IMR-90 (cell line): Measurements from ENCODE around the gene RNF166. TPM values are rescaled to one million over a fixed set of nuclear protein-coding genes. Genes with fewer than 3 reads are reported as not detected.

ENCODE experiments used
- ATAC-seq: fragments of 200-7000 bp; cut with Tn5 transposase; 2 replicates; pipeline ENCODE4 v1.9.1; 2020; ENCODE audit warnings: low read depth, mild to moderate bottlenecking, moderate library complexity
- BruUV-seq: library from RNA; stranded (reverse); fragments of 400-500 nt; replicated peaks from 2 replicates; lab custom pipeline; 2021; lab: Mats Ljungman, UMichigan
- CTCF ChIA-PET: fragments of 300-600 bp; formaldehyde crosslinking; extraction: SDS; loops from one replicate; lab custom pipeline; 2021; ENCODE audit warnings: antibody characterized with exemption; lab: Yijun Ruan, JAX
- POLR2A ChIA-PET: fragments of 300-600 bp; sonication (Branson Sonifier 250); formaldehyde crosslinking; loops from one replicate; lab custom pipeline; 2022; ENCODE audit warnings: antibody characterized with exemption; ENCODE audit not compliant: unreplicated experiment; lab: Charles Lee
- DNase-seq: peaks from one replicate; pipeline ENCODE4 v3.0.0; 2013
- H2AFZ ChIP-seq: replicated peaks from 2 replicates; pipeline ENCODE3; 2013; ENCODE audit warnings: low read length, mild to moderate bottlenecking; ENCODE audit not compliant: poor library complexity
- H2AK5ac ChIP-seq: 2 replicates; pipeline ENCODE4 v1.6.1; 2013; ENCODE audit warnings: low read depth, low read length, inconsistent platforms
- H2AK9ac ChIP-seq: replicated peaks from 2 replicates; pipeline ENCODE3; 2013; ENCODE audit warnings: mild to moderate bottlenecking, low read depth, low read length, moderate library complexity; ENCODE audit not compliant: poor library complexity
- H2BK120ac ChIP-seq: 2 replicates; pipeline ENCODE4 v1.6.1; 2013; ENCODE audit warnings: low read depth, low read length, inconsistent platforms
- H2BK15ac ChIP-seq: 3 replicates; pipeline ENCODE4 v1.6.1; 2013; ENCODE audit warnings: low read depth, low read length, inconsistent platforms
- H2BK20ac ChIP-seq: 2 replicates; pipeline ENCODE4 v1.6.1; 2013; ENCODE audit warnings: low read depth, mild to moderate bottlenecking, inconsistent platforms, low read length, moderate library complexity
- H2BK5ac ChIP-seq: 2 replicates; pipeline ENCODE4 v1.6.1; 2013; ENCODE audit warnings: mild to moderate bottlenecking, low read depth, low read length, inconsistent platforms; ENCODE audit not compliant: poor library complexity, severe bottlenecking
- H3K14ac ChIP-seq: replicated peaks from 2 replicates; pipeline ENCODE4 v1.6.1; 2013; ENCODE audit warnings: low read depth, low read length, inconsistent platforms
- H3K18ac ChIP-seq: 2 replicates; pipeline ENCODE4 v1.6.1; 2013; ENCODE audit warnings: low read depth, low read length, control low read depth
- H3K23ac ChIP-seq: 2 replicates; pipeline ENCODE4 v1.6.1; 2013; ENCODE audit warnings: low read depth, low read length, inconsistent platforms
- H3K27ac ChIP-seq: 2 replicates; pipeline ENCODE4 v1.5.1; 2013; ENCODE audit warnings: mild to moderate bottlenecking, control low read depth, low read length; ENCODE audit not compliant: insufficient read depth
- H3K27me3 ChIP-seq: 2 replicates; pipeline ENCODE4 v1.6.1; 2013; ENCODE audit warnings: low read length; ENCODE audit not compliant: control insufficient read depth, insufficient read depth
- H3K36me3 ChIP-seq: 2 replicates; pipeline ENCODE4 v1.6.1; 2013; ENCODE audit warnings: low read length, mixed read lengths; ENCODE audit not compliant: control insufficient read depth, insufficient read depth
- H3K4ac ChIP-seq: 2 replicates; pipeline ENCODE4 v1.6.1; 2013; ENCODE audit warnings: low read depth, low read length, inconsistent platforms
- H3K4me1 ChIP-seq: 2 replicates; pipeline ENCODE4 v1.6.1; 2013; ENCODE audit warnings: low read length, mixed read lengths; ENCODE audit not compliant: control insufficient read depth, insufficient read depth
- H3K4me2 ChIP-seq: 2 replicates; pipeline ENCODE4 v1.6.1; 2013; ENCODE audit warnings: low read depth, mild to moderate bottlenecking, control low read depth, low read length, moderate library complexity
- H3K4me3 ChIP-seq: 2 replicates; pipeline ENCODE4 v1.5.1; 2013; ENCODE audit warnings: low read depth, mild to moderate bottlenecking, control low read depth, low read length, moderate library complexity; ENCODE audit not compliant: insufficient read depth
- H3K56ac ChIP-seq: 2 replicates; pipeline ENCODE4 v1.6.1; 2013; ENCODE audit warnings: low read length, inconsistent platforms; ENCODE audit not compliant: insufficient read depth; ENCODE audit errors: extremely low read depth
- H3K79me1 ChIP-seq, 2 experiments: 2 replicates each; pipeline ENCODE4 v1.6.1; 2013; ENCODE audit warnings: low read length in 2 of 2, inconsistent platforms in 1 of 2, low read depth in 1 of 2
- H3K9ac ChIP-seq: 2 replicates; pipeline ENCODE4 v1.6.1; 2013; ENCODE audit warnings: low read depth, low read length, control low read depth
- H3K9me1 ChIP-seq: 2 replicates; pipeline ENCODE4 v1.6.1; 2013; ENCODE audit warnings: low read length, inconsistent platforms; ENCODE audit not compliant: insufficient read depth
- H3K9me3 ChIP-seq: 2 replicates; pipeline ENCODE4 v1.6.1; 2013; ENCODE audit warnings: low read length; ENCODE audit not compliant: control insufficient read depth, insufficient read depth
- H4K20me1 ChIP-seq: 2 replicates; pipeline ENCODE4 v1.6.1; 2013; ENCODE audit warnings: low read length, inconsistent platforms; ENCODE audit not compliant: insufficient read depth
- H4K5ac ChIP-seq: 2 replicates; pipeline ENCODE4 v1.6.1; 2013; ENCODE audit warnings: mild to moderate bottlenecking, low read depth, low read length, control low read depth
- H4K8ac ChIP-seq, 2 experiments: 2 replicates each; pipeline ENCODE4 v1.6.1; 2013; ENCODE audit warnings: low read depth in 2 of 2, low read length in 2 of 2, control low read depth in 1 of 2, inconsistent platforms in 1 of 2
- H4K91ac ChIP-seq: 2 replicates; pipeline ENCODE4 v1.6.1; 2013; ENCODE audit warnings: low read depth, low read length, inconsistent platforms; ENCODE audit not compliant: insufficient read depth
- BHLHE40 ChIP-seq: fragments of 150-350 bp; IDR thresholded peaks from 2 replicates; pipeline ENCODE4 v1.6.1; 2016; ENCODE audit warnings: mild to moderate bottlenecking, low read depth, low read length
- CEBPB ChIP-seq: IDR thresholded peaks from 2 replicates; pipeline ENCODE4 v1.6.1; 2012; ENCODE audit warnings: low read depth, low read length, improper control_type of control experiment
- CHD1 ChIP-seq: IDR thresholded peaks from 2 replicates; pipeline ENCODE4 v1.6.1; 2012; ENCODE audit warnings: low read depth, low read length, improper control_type of control experiment
- CTCF ChIP-seq: conservative IDR thresholded peaks from 2 replicates; pipeline ENCODE4 v1.5.1; 2012; ENCODE audit warnings: mild to moderate bottlenecking, low read depth, low read length, improper control_type of control experiment
- ELK1 ChIP-seq: fragments of 150-350 bp; IDR thresholded peaks from 2 replicates; pipeline ENCODE4 v1.6.1; 2016; ENCODE audit warnings: low read depth, mild to moderate bottlenecking, low read length, moderate library complexity, borderline replicate concordance
- FOS ChIP-seq: fragments of 150-350 bp; IDR thresholded peaks from 2 replicates; pipeline ENCODE4 v1.6.1; 2016; ENCODE audit warnings: low read depth, low read length
- MAFK ChIP-seq: IDR thresholded peaks from 2 replicates; pipeline ENCODE4 v1.6.1; 2012; ENCODE audit warnings: low read depth, low read length, improper control_type of control experiment
- MAZ ChIP-seq: IDR thresholded peaks from 2 replicates; pipeline ENCODE4 v1.6.1; 2012; ENCODE audit warnings: low read depth, mild to moderate bottlenecking, low read length, improper control_type of control experiment, moderate library complexity, borderline replicate concordance
- MXI1 ChIP-seq: IDR thresholded peaks from 2 replicates; pipeline ENCODE4 v1.6.1; 2012; ENCODE audit warnings: low read depth, mild to moderate bottlenecking, low read length, moderate library complexity, borderline replicate concordance
- NFE2L2 ChIP-seq: fragments of 150-350 bp; IDR thresholded peaks from 2 replicates; pipeline ENCODE4 v1.6.1; 2016; ENCODE audit warnings: low read depth, mild to moderate bottlenecking, low read length
- POLR2A ChIP-seq: IDR thresholded peaks from 2 replicates; pipeline ENCODE4 v1.6.1; 2012; ENCODE audit warnings: mild to moderate bottlenecking, low read depth, low read length
- RAD21 ChIP-seq: IDR thresholded peaks from 2 replicates; pipeline ENCODE4 v1.6.1; 2012; ENCODE audit warnings: low read length, improper control_type of control experiment
- RCOR1 ChIP-seq: IDR thresholded peaks from 2 replicates; pipeline ENCODE4 v1.6.1; 2012; ENCODE audit warnings: mild to moderate bottlenecking, low read length, improper control_type of control experiment; ENCODE audit not compliant: insufficient replicate concordance
- RFX5 ChIP-seq: IDR thresholded peaks from 2 replicates; pipeline ENCODE4 v1.8.0; 2012; ENCODE audit warnings: low read depth, mild to moderate bottlenecking, low read length, moderate library complexity
- SMC3 ChIP-seq: fragments of 150-350 bp; IDR thresholded peaks from 2 replicates; pipeline ENCODE4 v1.6.1; 2016; ENCODE audit warnings: low read depth, mild to moderate bottlenecking, antibody characterized with exemption, low read length, moderate library complexity
- WGBS, 2 experiments: methylation state at CpG; one replicate each; pipeline versions ENCODE4 v1.1.5 to v1.1.7; 2013; ENCODE audit warnings: missing lambda C conversion rate in 2 of 2; ENCODE audit not compliant: insufficient read length in 1 of 2; ENCODE audit errors: extremely low coverage in 2 of 2; 5-methylcytosine and 5-hydroxymethylcytosine counted together
- dilution Hi-C: fragments of 300-500 bp; cut with HindIII; formaldehyde crosslinking; loops from one replicate; pipeline ENCODE4 v1.14.3; 2018; ENCODE audit warnings: low sequenced_read_pairs; ENCODE audit not compliant: unreplicated experiment
- in situ Hi-C: fragments of 300-500 bp; cut with MboI; formaldehyde crosslinking; loops from 3 replicates; pipeline ENCODE4 v1.14.3; 2019; ENCODE audit warnings: low sequenced_read_pairs, inconsistent platforms, mixed read lengths
- intact Hi-C: fragments of 100-400 bp; cut with micrococcal nuclease; formaldehyde crosslinking; loops from 2 replicates; pipeline ENCODE4 v1.10.0; 2022
- polyA plus RNA-seq, 3 experiments: library from polyadenylated mRNA; depleted of rRNA; stranded (reverse); fragments of >200 nt; gene quantifications; 2 replicates each; pipeline ENCODE4 v1.2.3, GENCODE V29; 2012; ENCODE audit warnings: low replicate concordance in 1 of 3
- total RNA-seq: library from RNA; depleted of rRNA; stranded (reverse); fragments of >200 nt; gene quantifications from 2 replicates; pipeline ENCODE4 v1.2.3, GENCODE V29; 2012
- TF ChIP-seq, protein P1 (sequence below): fragments of 150-350 bp; IDR thresholded peaks from 2 replicates; pipeline ENCODE4 v1.6.1; 2017; ENCODE audit warnings: mild to moderate bottlenecking, antibody characterized with exemption, low read length, low read depth

RNF166 gene
- total and polyA plus RNA-seq, 2 of the 4 experiments (the other 2 are of a cell fraction) = 8.1 to 17.4 TPM

DNA sequence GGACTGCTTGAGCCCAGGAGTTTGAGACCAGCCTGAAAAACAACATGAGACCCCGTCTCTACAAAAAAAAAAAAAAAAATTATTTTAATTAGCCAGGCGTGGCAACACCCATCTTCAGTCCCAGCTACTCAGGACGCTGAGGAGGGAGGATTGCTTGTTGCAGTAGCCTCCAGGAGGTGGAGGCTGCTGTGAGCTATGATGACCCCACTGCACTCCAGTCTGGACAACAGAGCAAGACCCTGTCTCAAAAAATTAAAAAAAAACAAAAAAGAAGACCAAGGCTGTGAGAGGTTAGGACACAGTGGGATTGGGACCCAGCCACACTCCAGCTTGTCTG is 18.6 kb downstream of the RNF166 start:
- ATAC-seq (no peak), DNase-seq (no peak)
- Histone ChIP-seq H4K91ac (no peak overlapping the region), H2BK5ac (no peak overlapping the region), H3K14ac (no peak overlapping the region), H3K9ac (no peak overlapping the region), H3K79me1 (no peaks in the 10 kb centered on the region), H2AFZ (no peak overlapping the region), H3K4me2 (no peak overlapping the region), H3K9me3 (no peaks in the 10 kb centered on the region), H4K8ac (no peak overlapping the region), H2AK5ac (no peak overlapping the region), H3K27ac (no peak overlapping the region), H3K36me3 (no peaks in the 10 kb centered on the region), H3K23ac (no peak overlapping the region), H2BK20ac (no peak overlapping the region), H3K4me1 (peaks cover 7% of the 10 kb centered on the region; the same call in 1 of the 2 replicates), H3K9me1 (no peaks in the 10 kb centered on the region), H3K4ac (no peak overlapping the region), H2BK15ac (no peak overlapping the region), H3K27me3 (peaks cover 40% of the 10 kb centered on the region), H4K5ac (no peak overlapping the region), H2AK9ac (no peak overlapping the region), H2BK120ac (no peak overlapping the region), H3K56ac (no peak overlapping the region), H3K4me3 (no peak overlapping the region), H3K18ac (no peak overlapping the region), H4K20me1 (peaks cover 7% of the 10 kb centered on the region; the same call in 1 of the 2 replicates)
- BruUV-seq = no TSS peak
- TF ChIP-seq CEBPB (no peak), MAZ (no peak), MAFK (no peak), NFE2L2 (no peak), RAD21 (no peak), RFX5 (no peak), BHLHE40 (no peak), ELK1 (no peak), CHD1 (no peak), RCOR1 (no peak), SMC3 (no peak), CTCF (no peak), POLR2A (no peak), FOS (no peak), MXI1 (no peak)
- TF ChIP-seq, protein P1, sequence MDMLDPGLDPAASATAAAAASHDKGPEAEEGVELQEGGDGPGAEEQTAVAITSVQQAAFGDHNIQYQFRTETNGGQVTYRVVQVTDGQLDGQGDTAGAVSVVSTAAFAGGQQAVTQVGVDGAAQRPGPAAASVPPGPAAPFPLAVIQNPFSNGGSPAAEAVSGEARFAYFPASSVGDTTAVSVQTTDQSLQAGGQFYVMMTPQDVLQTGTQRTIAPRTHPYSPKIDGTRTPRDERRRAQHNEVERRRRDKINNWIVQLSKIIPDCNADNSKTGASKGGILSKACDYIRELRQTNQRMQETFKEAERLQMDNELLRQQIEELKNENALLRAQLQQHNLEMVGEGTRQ = no peak
- POLR2A ChIA-PET = no interaction called here
- CTCF ChIA-PET = interaction anchor here (0.7 kb wide), 1 partner anchor 1247 kb away, joined by 3 read pairs; no protein-coding TSS in a partner anchor
- intact Hi-C loops (no loop called here), in situ Hi-C loops (no loop called here), dilution Hi-C loops (no loop called here)
- WGBS, 2 experiments = no CpG with 5 or more reads among the region's 3 CpGs
